NCI-H345 treated with DMSO at 0.1 percent for 48 hours (cell line): ENCODE data around the gene WFDC12.

Source experiments
- DNase-seq: peaks from one replicate; lab custom pipeline; 2025; ENCODE audit not compliant: unreplicated experiment; lab: John Stamatoyannopoulos, UW

WFDC12 gene

GRCh38 chr20:45115829-45116228 lies 8.4 kb downstream of the WFDC12 start:
- no peak for DNase-seq

- DNase-seq = no peak
These were observed 8.9 kb downstream of the WFDC12 start for GRCh38 chr20:45115386-45115774.

GRCh38 chr20:45114465-45115385 lies 9.5 kb downstream of the WFDC12 start, which contains the start of gene WFDC5:
WFDC5 (minus strand) TSS chr20:45115174; CDS start chr20:45115083, 91 bp downstream.
- no peak for DNase-seq

- DNase-seq = no peak
These were observed 10.4 kb downstream of the WFDC12 start for GRCh38 chr20:45113865-45114264.

GRCh38 chr20:45112754-45113153 lies 11.5 kb downstream of the WFDC12 start:
- DNase-seq = no peak

- DNase-seq = no peak
These were observed 12.3 kb downstream of the WFDC12 start for GRCh38 chr20:45111799-45112471.

GRCh38 chr20:45111285-45111684 lies 13.0 kb downstream of the WFDC12 start:
- DNase-seq = no peak

GRCh38 chr20:45110301-45110700 lies 14.0 kb downstream of the WFDC12 start:
- DNase-seq = no peak

GRCh38 chr20:45109634-45110033 lies 14.6 kb downstream of the WFDC12 start:
- DNase-seq = no peak

GRCh38 chr20:45105317-45105716 lies 18.9 kb downstream of the WFDC12 start:
- DNase-seq = no peak

GRCh38 chr20:45104786-45105185 lies 19.5 kb downstream of the WFDC12 start:
- DNase-seq = no peak

GRCh38 chr20:45103072-45103471 lies 21.2 kb downstream of the WFDC12 start:
- DNase-seq = no peak

- no peak for DNase-seq
These were observed 22.9 kb downstream of the WFDC12 start for GRCh38 chr20:45101333-45101850.

GRCh38 chr20:45100563-45101245 lies 23.6 kb downstream of the WFDC12 start, which contains the start of gene KCNS1:
KCNS1 (minus strand) TSS chr20:45101127; CDS start chr20:45099236, 1,891 bp downstream.
- DNase-seq = no peak

- DNase-seq = no peak
These were observed 26.0 kb downstream of the WFDC12 start for GRCh38 chr20:45098103-45098773.

GRCh38 chr20:45097485-45098102 lies 26.7 kb downstream of the WFDC12 start:
- DNase-seq = no peak

- no peak for DNase-seq
These were observed 27.5 kb downstream of the WFDC12 start for GRCh38 chr20:45096781-45097180.

GRCh38 chr20:45095805-45096238 lies 28.4 kb downstream of the WFDC12 start:
- DNase-seq = peak; percentile 34

GRCh38 chr20:45094864-45095574 lies 29.2 kb downstream of the WFDC12 start:
- DNase-seq = no peak

GRCh38 chr20:45094201-45094600 lies 30.1 kb downstream of the WFDC12 start:
- no peak for DNase-seq
